Adrenal gland (tissue), 12 donors: ENCODE measurements around the gene NDOR1. TPM values are rescaled to one million over a fixed set of nuclear protein-coding genes. Genes with fewer than 3 reads are reported as not detected.

Experiments
- DNase-seq, 7 donors: peaks; one replicate each; pipeline ENCODE4 v3.0.0-alpha.2; 2019 to 2020
- H3K27ac ChIP-seq, 5 donors: fragments of 200-600 bp; sonication (generic) in 4 of 5; 1 replicate in 3 of 5; 2 replicates in 2 of 5; pipeline versions ENCODE4 v1.5.1 to v1.8.0; 2016 to 2020; ENCODE audit warnings: mild to moderate bottlenecking in 1 of 5
- H3K27me3 ChIP-seq: fragments of 200-600 bp; 2 replicates; pipeline ENCODE4 v1.8.0; 2021
- H3K36me3 ChIP-seq, 2 donors: fragments of 200-600 bp; replicated peaks in 1 of 2; 1 replicate in 1 of 2; 2 replicates in 1 of 2; pipeline versions ENCODE4 v1.5.1 to v1.8.0; 2018 to 2022
- H3K4me1 ChIP-seq, 2 donors: fragments of 200-600 bp; replicated peaks in 1 of 2; 1 replicate in 1 of 2; 2 replicates in 1 of 2; pipeline versions ENCODE4 v1.5.1 to v1.8.0; 2018 to 2021
- H3K4me3 ChIP-seq, 4 donors: fragments of 200-600 bp; sonication (generic) in 3 of 4; one replicate each; pipeline ENCODE4 v1.5.1; 2016 to 2018
- H3K9me3 ChIP-seq, 3 donors: fragments of 200-600 bp; sonication (generic) in 1 of 3; replicated peaks in 1 of 3; 1 replicate in 2 of 3; 2 replicates in 1 of 3; pipeline versions ENCODE4 v1.5.1 to v1.8.0; 2016 to 2021
- CTCF ChIP-seq, 6 experiments: fragments of 450-650 bp in 4 of 6; fragments of 200-600 bp in 2 of 6; sonication (generic) in 1 of 6; IDR thresholded peaks; 1 replicate in 5 of 6; 2 replicates in 1 of 6; pipeline versions ENCODE4 v1.5.1 to v1.8.0; 2016 to 2021; ENCODE audit warnings: antibody characterized with exemption in 6 of 6, mild to moderate bottlenecking in 2 of 6, moderate library complexity in 1 of 6
- POLR2A ChIP-seq, 2 donors: fragments of 450-650 bp; IDR thresholded peaks; one replicate each; pipeline ENCODE4 v1.6.1; 2017; ENCODE audit warnings: antibody characterized with exemption in 2 of 2, mild to moderate bottlenecking in 2 of 2, moderate library complexity in 1 of 2
- WGBS, 4 donors: extraction: QIAGEN DNeasy Blood & Tissue Kit in 2 of 4; methylation state at CpG; one replicate each; pipeline versions ENCODE4 v1.1.5 to v1.1.7; 2013 to 2017; 5-methylcytosine and 5-hydroxymethylcytosine counted together
- intact Hi-C, 2 donors: fragments of 100-400 bp; cut with DNase I; formaldehyde crosslinking; loops; one replicate each; pipeline versions ENCODE4 v1.14.1 to v1.15.0; 2022 to 2023
- polyA plus RNA-seq, 3 donors: library from polyadenylated mRNA; stranded (reverse); fragments of 200-250 nt in 2 of 3; fragments of 350-450 nt in 1 of 3; fragmentation: Illumina TruSeq in 1 of 3; extraction: RNeasy Lipid Tissue Mini Kit (QIAGEN cat#74804) in 1 of 3; gene quantifications; one replicate each; pipeline ENCODE4 v1.2.3, GENCODE V29; 2013 to 2014
- total RNA-seq, 9 donors: library from RNA; depleted of rRNA in 4 of 9; stranded (reverse); fragments of >200 nt in 4 of 9; fragments of 120-200 nt in 1 of 9; fragmentation: NEBNext Ultra II Directional in 1 of 9; extraction: Animal tissue kit (Norgen Biotek cat#: 25700) in 1 of 9; gene quantifications; one replicate each; pipeline versions ENCODE4 v1.1.0 to v1.2.4, GENCODE V29; 2013 to 2023
- donor health status: healthy with polysubstance abuse.
- donor health status: Bipolar disorder and iron deficiency.
- donor health status: DM: yes; HTN: yes; CAD: no.
- donor health status: DM: no; HTN: no; CAD: no.
- donor health status: DM: no; HTN: no; CAD: no.
- donor health status: DM: yes; HTN: yes; CAD: no.

Gene NDOR1
- total and polyA plus RNA-seq, 12 donors = 1.6 to 36.4 (median 13.7) TPM

GRCh38 chr9:137164370-137165249, 40.9 kb upstream of the NDOR1 start:
- DNase-seq = no peak
- Histone ChIP-seq H3K36me3 (no peaks in the 10 kb centered on the region), H3K9me3 (no peaks in the 10 kb centered on the region), H3K27me3 (peaks cover 95% of the 10 kb centered on the region), H3K4me1 (peaks cover 10 to 29% of the 10 kb centered on the region in 2 donors), H3K4me3 (no peak overlapping the region), H3K27ac (no peak overlapping the region)
- intact Hi-C loops = no loop called here
- WGBS, 4 donors = 51 to 60% (median 55%) methylated on average over 19 to 34 of the region's 34 CpGs
- no peak for TF ChIP-seq POLR2A (IDR thresholded peaks at IDR 0.05)
- no peak for TF ChIP-seq CTCF (IDR thresholded peaks at IDR 0.05)

- Histone ChIP-seq H3K9me3 (no peaks in the 10 kb centered on the region), H3K27ac (no peak overlapping the region), H3K36me3 (no peaks in the 10 kb centered on the region), H3K4me1 (peaks cover 10 to 30% of the 10 kb centered on the region in 2 donors), H3K4me3 (no peak overlapping the region), H3K27me3 (peaks cover 95% of the 10 kb centered on the region)
- intact Hi-C loops = no loop called here
- TF ChIP-seq CTCF (IDR thresholded peaks at IDR 0.05) (no peak), POLR2A (IDR thresholded peaks at IDR 0.05) (no peak)
- no peak for DNase-seq
- 67 to 73% (median 71%) methylated on average over 20 to 32 of the region's 32 CpGs for WGBS, 4 donors
Measured at GRCh38 chr9:137165250-137165836, 40.2 kb upstream of the NDOR1 start.

- Histone ChIP-seq H3K27me3 (peaks cover 96% of the 10 kb centered on the region), H3K4me3 (no peak overlapping the region), H3K9me3 (no peaks in the 10 kb centered on the region), H3K36me3 (no peaks in the 10 kb centered on the region), H3K27ac (no peak overlapping the region), H3K4me1 (peaks cover 10 to 30% of the 10 kb centered on the region in 2 donors)
- intact Hi-C loops = no loop called here
- no peak for TF ChIP-seq POLR2A (IDR thresholded peaks at IDR 0.05)
- TF ChIP-seq CTCF (IDR thresholded peaks at IDR 0.05) = no peak
- DNase-seq = no peak
- 56 to 68% (median 63%) methylated on average over 5 to 22 of the region's 22 CpGs for WGBS, 4 donors
Measured at GRCh38 chr9:137166380-137167229, 38.9 kb upstream of the NDOR1 start.

- H3K27me3 ChIP-seq = peaks cover 97% of the 10 kb centered on the region
- peaks cover 10 to 30% of the 10 kb centered on the region in 2 donors for H3K4me1 ChIP-seq
- DNase-seq = no peak
- H3K36me3 ChIP-seq = no peaks in the 10 kb centered on the region
- H3K27ac ChIP-seq = no peak overlapping the region
- H3K9me3 ChIP-seq = no peaks in the 10 kb centered on the region
- intact Hi-C loops = no loop called here
- TF ChIP-seq POLR2A (IDR thresholded peaks at IDR 0.05) (no peak), CTCF (IDR thresholded peaks at IDR 0.05) (no peak)
- H3K4me3 ChIP-seq = no peak overlapping the region
- 16 to 22% (median 21%) methylated on average over 1 to 44 of the region's 44 CpGs for WGBS, 4 donors
Measured at GRCh38 chr9:137167277-137167746, 38.2 kb upstream of the NDOR1 start.
